ENCODE measurements around the gene C14orf132.

C14orf132 gene

GRCh38 chr14:96140952-96141351, 101.8 kb downstream of the C14orf132 start:
- Histone ChIP-seq H3F3A (ENCODE audit: insufficient read depth, low read length) (no peaks in the 10 kb centered on the region), H3K27ac (ENCODE audit: low read depth, low read length, poor library complexity, severe bottlenecking) (no peak overlapping the region), H3K9me2 (ENCODE audit: low read depth, low read length) (no peaks in the 10 kb centered on the region), H3K79me2 (ENCODE audit: insufficient read depth, low read length) (no peaks in the 10 kb centered on the region), H3K4me1 (ENCODE audit: insufficient read depth, low read length, severe bottlenecking) (no peaks in the 10 kb centered on the region), H2AFZ (ENCODE audit: low read length) (no peak overlapping the region), H3K9ac (ENCODE audit: low read length) (no peak overlapping the region), H3K27me3 (ENCODE audit: insufficient read depth, low read length) (no peaks in the 10 kb centered on the region; the same call in 1 of the 2 replicates), H3K4me2 (ENCODE audit: low read length) (no peak overlapping the region), H4K20me1 (ENCODE audit: insufficient read depth, low read length) (no peaks in the 10 kb centered on the region), H3K9me3 (ENCODE audit: low read length) (0 out of 2 replicates have a peak, but pooled peaks cover 4% of the 10 kb centered on the region), H3K4me3 (ENCODE audit: low read depth, low read length, poor library complexity, severe bottlenecking) (no peak overlapping the region), H3K36me3 (ENCODE audit: insufficient read depth, low read length) (no peaks in the 10 kb centered on the region)
- TF ChIP-seq EZH2 (IDR thresholded peaks at IDR 0.05; ENCODE audit: borderline replicate concordance, low read length) = no peak
- TF ChIP-seq CTCF (IDR thresholded peaks at IDR 0.05; ENCODE audit: low read length) = no peak
